GM23338 (cell line): ENCODE measurements around the gene SOHLH2. TPM values are rescaled to one million over a fixed set of nuclear protein-coding genes. Genes with fewer than 3 reads are reported as not detected.

ENCODE experiments used
- ATAC-seq: fragments of 200-7000 bp; cut with Tn5 transposase; 3 replicates; pipeline ENCODE4 v1.9.1; 2020
- DNase-seq: peaks from one replicate; pipeline ENCODE4 v3.0.0-alpha.2; 2015; ENCODE audit warnings: low spot score
- H2AFZ ChIP-seq: fragments of 200-600 bp; sonication (generic); 2 replicates; pipeline ENCODE4 v1.8.0; 2016; ENCODE audit warnings: antibody characterized with exemption, mild to moderate bottlenecking, moderate library complexity
- H3F3A ChIP-seq: fragments of 200-600 bp; sonication (generic); replicated peaks from 2 replicates; pipeline ENCODE4 v1.8.0; 2017; ENCODE audit warnings: antibody characterized with exemption, mixed run types, low read depth
- H3K27ac ChIP-seq: fragments of 200-600 bp; sonication (generic); 2 replicates; pipeline ENCODE4 v1.6.1; 2016; ENCODE audit warnings: low read depth
- H3K27me3 ChIP-seq: fragments of 200-600 bp; sonication (generic); 2 replicates; pipeline ENCODE4 v1.8.0; 2016; ENCODE audit warnings: mild to moderate bottlenecking, mixed run types, moderate library complexity; ENCODE audit not compliant: insufficient read depth
- H3K36me3 ChIP-seq: fragments of 200-600 bp; sonication (generic); 2 replicates; pipeline ENCODE4 v1.8.0; 2016; ENCODE audit warnings: mild to moderate bottlenecking; ENCODE audit not compliant: insufficient read depth
- H3K4me1 ChIP-seq: fragments of 200-600 bp; sonication (generic); 2 replicates; pipeline ENCODE4 v1.8.0; 2016; ENCODE audit warnings: mild to moderate bottlenecking, moderate library complexity; ENCODE audit not compliant: insufficient read depth
- H3K4me2 ChIP-seq: fragments of 200-600 bp; sonication (generic); 2 replicates; pipeline ENCODE4 v1.7.1; 2017; ENCODE audit warnings: mixed run types
- H3K4me3 ChIP-seq: fragments of 200-600 bp; sonication (generic); 2 replicates; pipeline ENCODE4 v1.6.1; 2016; ENCODE audit warnings: mixed run types
- H3K79me2 ChIP-seq: fragments of 200-600 bp; sonication (generic); replicated peaks from 2 replicates; pipeline ENCODE4 v1.8.0; 2017; ENCODE audit warnings: mild to moderate bottlenecking; ENCODE audit not compliant: insufficient read depth
- H3K9me2 ChIP-seq: fragments of 200-600 bp; sonication (generic); 2 replicates; pipeline ENCODE4 v1.8.0; 2017; ENCODE audit not compliant: insufficient read depth
- H4K20me1 ChIP-seq: fragments of 200-600 bp; sonication (generic); replicated peaks from 2 replicates; pipeline ENCODE4 v1.8.0; 2017; ENCODE audit warnings: mild to moderate bottlenecking; ENCODE audit not compliant: insufficient read depth
- H3K27ac Mint-ChIP-seq: 2 replicates; pipeline ENCODE4 v1.8.0; 2020; ENCODE audit warnings: inconsistent platforms, mild to moderate bottlenecking, moderate library complexity, mixed read lengths
- H3K27me3 Mint-ChIP-seq: 3 replicates; pipeline ENCODE4 v1.8.0; 2022; ENCODE audit warnings: low read depth, mild to moderate bottlenecking, moderate library complexity, mixed read lengths, inconsistent platforms; ENCODE audit not compliant: insufficient read depth, poor library complexity
- H3K36me3 Mint-ChIP-seq: 3 replicates; pipeline ENCODE4 v1.8.0; 2021; ENCODE audit warnings: low read depth, mild to moderate bottlenecking, inconsistent platforms, moderate library complexity, mixed read lengths
- H3K4me1 Mint-ChIP-seq: 3 replicates; pipeline ENCODE4 v1.8.0; 2020; ENCODE audit warnings: mild to moderate bottlenecking, inconsistent platforms, mixed read lengths
- H3K4me3 Mint-ChIP-seq: 3 replicates; pipeline ENCODE4 v1.8.0; 2021; ENCODE audit warnings: moderate library complexity, mild to moderate bottlenecking, inconsistent platforms, mixed read lengths
- H3K9me3 Mint-ChIP-seq: 3 replicates; pipeline ENCODE4 v1.8.0; 2020; ENCODE audit warnings: moderate library complexity, mild to moderate bottlenecking, inconsistent platforms, mixed read lengths
- CTCF ChIP-seq, 2 experiments: fragments of 200-600 bp in 1 of 2; sonication (generic) in 1 of 2; conservative IDR thresholded peaks; 2 replicates each; pipeline versions ENCODE4 v1.5.1 to v1.6.1; 2016 to 2017; ENCODE audit warnings: antibody characterized with exemption in 2 of 2, low read depth in 2 of 2, mild to moderate bottlenecking in 2 of 2, moderate library complexity in 1 of 2
- EZH2 ChIP-seq: fragments of 200-600 bp; sonication (generic); IDR thresholded peaks from one replicate; pipeline ENCODE4 v1.8.0; 2017; ENCODE audit warnings: antibody characterized with exemption, mild to moderate bottlenecking, low read depth; ENCODE audit not compliant: unreplicated experiment
- EZH2phosphoT487 ChIP-seq: fragments of 200-600 bp; sonication (generic); IDR thresholded peaks from one replicate; pipeline ENCODE4 v1.8.1; 2018; ENCODE audit warnings: antibody characterized with exemption; ENCODE audit not compliant: unreplicated experiment
- JUNB ChIP-seq: IDR thresholded peaks from one replicate; pipeline ENCODE4 v1.6.1; 2016; ENCODE audit warnings: antibody characterized with exemption; ENCODE audit not compliant: unreplicated experiment
- NANOG ChIP-seq: IDR thresholded peaks from 2 replicates; pipeline ENCODE4 v1.6.1; 2016; ENCODE audit warnings: antibody characterized with exemption, borderline replicate concordance
- POLR2AphosphoS5 ChIP-seq: IDR thresholded peaks from 2 replicates; pipeline ENCODE4 v1.6.1; 2016; ENCODE audit warnings: antibody characterized with exemption, low read depth
- STAT1 ChIP-seq: IDR thresholded peaks from one replicate; pipeline ENCODE4 v1.6.1; 2016; ENCODE audit warnings: antibody characterized with exemption; ENCODE audit not compliant: unreplicated experiment
- ZNF114 ChIP-seq: fragments of 250-450 bp; sonication (Bioruptor Pico); IDR thresholded peaks from 2 replicates; pipeline ENCODE4 v1.5.0; 2020; ENCODE audit warnings: mild to moderate bottlenecking, moderate library complexity
- polyA plus RNA-seq: library from polyadenylated mRNA; unstranded; fragments of >200 nt; fragmentation: Nextera tagmentation; extraction: Ambion mirVana; gene quantifications from 2 replicates; pipeline ENCODE4 v1.2.1, GENCODE V29; 2016
- total RNA-seq: library from RNA; depleted of rRNA; stranded (reverse); fragments of >200 nt; shearing (Covaris generic); gene quantifications from 2 replicates; pipeline ENCODE4 v1.2.3, GENCODE V29; 2014
- TF ChIP-seq, protein P1 (sequence below): IDR thresholded peaks from one replicate; pipeline ENCODE4 v1.6.1; 2018; ENCODE audit warnings: antibody characterized with exemption; ENCODE audit not compliant: unreplicated experiment
- TF ChIP-seq, protein P2 (sequence below): fragments of 250-450 bp; sonication (Bioruptor Pico); IDR thresholded peaks from 2 replicates; pipeline ENCODE4 v1.5.0; 2020; ENCODE audit warnings: mild to moderate bottlenecking, moderate library complexity

The SOHLH2 gene
- total and polyA plus RNA-seq, 2 experiments from 2014 or later = 1.8 to 2.8 TPM

DNA sequence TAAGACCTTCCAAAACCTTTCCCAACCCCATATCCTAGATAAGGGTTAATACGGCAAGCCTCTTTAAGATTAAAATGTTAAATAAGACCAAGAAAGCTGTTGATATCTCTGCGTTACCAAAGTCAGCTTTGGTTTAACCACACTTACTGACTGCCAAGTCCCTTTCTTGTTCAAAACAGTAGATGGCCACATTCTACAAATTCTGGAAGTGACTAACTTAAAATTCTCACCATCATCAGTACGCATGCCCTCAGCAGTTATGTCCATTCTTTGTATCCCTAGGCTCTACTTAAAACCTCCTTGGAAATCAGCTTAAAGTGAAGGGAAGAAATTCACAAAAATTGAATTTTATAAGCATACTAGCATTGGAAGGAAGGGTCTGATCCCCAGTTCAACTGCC, 23.6 kb downstream of the SOHLH2 start (continued):
- TF ChIP-seq, protein P1, sequence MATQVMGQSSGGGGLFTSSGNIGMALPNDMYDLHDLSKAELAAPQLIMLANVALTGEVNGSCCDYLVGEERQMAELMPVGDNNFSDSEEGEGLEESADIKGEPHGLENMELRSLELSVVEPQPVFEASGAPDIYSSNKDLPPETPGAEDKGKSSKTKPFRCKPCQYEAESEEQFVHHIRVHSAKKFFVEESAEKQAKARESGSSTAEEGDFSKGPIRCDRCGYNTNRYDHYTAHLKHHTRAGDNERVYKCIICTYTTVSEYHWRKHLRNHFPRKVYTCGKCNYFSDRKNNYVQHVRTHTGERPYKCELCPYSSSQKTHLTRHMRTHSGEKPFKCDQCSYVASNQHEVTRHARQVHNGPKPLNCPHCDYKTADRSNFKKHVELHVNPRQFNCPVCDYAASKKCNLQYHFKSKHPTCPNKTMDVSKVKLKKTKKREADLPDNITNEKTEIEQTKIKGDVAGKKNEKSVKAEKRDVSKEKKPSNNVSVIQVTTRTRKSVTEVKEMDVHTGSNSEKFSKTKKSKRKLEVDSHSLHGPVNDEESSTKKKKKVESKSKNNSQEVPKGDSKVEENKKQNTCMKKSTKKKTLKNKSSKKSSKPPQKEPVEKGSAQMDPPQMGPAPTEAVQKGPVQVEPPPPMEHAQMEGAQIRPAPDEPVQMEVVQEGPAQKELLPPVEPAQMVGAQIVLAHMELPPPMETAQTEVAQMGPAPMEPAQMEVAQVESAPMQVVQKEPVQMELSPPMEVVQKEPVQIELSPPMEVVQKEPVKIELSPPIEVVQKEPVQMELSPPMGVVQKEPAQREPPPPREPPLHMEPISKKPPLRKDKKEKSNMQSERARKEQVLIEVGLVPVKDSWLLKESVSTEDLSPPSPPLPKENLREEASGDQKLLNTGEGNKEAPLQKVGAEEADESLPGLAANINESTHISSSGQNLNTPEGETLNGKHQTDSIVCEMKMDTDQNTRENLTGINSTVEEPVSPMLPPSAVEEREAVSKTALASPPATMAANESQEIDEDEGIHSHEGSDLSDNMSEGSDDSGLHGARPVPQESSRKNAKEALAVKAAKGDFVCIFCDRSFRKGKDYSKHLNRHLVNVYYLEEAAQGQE = no peak
- TF ChIP-seq CTCF (conservative IDR thresholded peaks at IDR 0.05; ENCODE audit: low read depth in 2 of 2) = no peak; a peak in 1 of 4 replicates

DNA sequence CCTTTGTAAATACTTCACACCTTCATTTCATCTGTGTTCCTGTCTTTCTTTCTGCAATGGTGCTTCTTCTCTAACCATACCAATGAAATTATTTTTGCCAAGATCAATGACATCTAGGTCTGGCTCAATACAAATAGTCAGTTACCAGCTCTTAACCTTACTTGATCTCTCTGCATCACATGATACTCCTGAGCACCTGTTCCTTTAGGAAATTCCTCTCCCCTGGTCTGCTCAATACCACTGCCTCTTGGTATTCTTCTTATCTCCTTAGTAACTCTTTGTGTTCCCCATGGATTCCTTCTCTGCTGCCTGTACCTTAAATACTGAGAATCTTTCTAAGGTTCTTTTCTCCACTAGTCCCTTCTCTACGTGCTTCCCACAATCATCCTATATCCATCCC, 25.9 kb downstream of the SOHLH2 start:
- H3K4me1 Mint-ChIP-seq = peaks cover 10% of the 10 kb centered on the region; the same call in 2 of the 3 replicates
- Histone ChIP-seq H3K9me2 (no peaks in the 10 kb centered on the region; the same call in 1 of the 2 replicates), H2AFZ (no peak overlapping the region)
- no peak for TF ChIP-seq POLR2AphosphoS5
- TF ChIP-seq EZH2phosphoT487 = no peak
- TF ChIP-seq, protein P1 = no peak
- TF ChIP-seq EZH2 = no peak
- no peak for TF ChIP-seq STAT1
- TF ChIP-seq, protein P2, sequence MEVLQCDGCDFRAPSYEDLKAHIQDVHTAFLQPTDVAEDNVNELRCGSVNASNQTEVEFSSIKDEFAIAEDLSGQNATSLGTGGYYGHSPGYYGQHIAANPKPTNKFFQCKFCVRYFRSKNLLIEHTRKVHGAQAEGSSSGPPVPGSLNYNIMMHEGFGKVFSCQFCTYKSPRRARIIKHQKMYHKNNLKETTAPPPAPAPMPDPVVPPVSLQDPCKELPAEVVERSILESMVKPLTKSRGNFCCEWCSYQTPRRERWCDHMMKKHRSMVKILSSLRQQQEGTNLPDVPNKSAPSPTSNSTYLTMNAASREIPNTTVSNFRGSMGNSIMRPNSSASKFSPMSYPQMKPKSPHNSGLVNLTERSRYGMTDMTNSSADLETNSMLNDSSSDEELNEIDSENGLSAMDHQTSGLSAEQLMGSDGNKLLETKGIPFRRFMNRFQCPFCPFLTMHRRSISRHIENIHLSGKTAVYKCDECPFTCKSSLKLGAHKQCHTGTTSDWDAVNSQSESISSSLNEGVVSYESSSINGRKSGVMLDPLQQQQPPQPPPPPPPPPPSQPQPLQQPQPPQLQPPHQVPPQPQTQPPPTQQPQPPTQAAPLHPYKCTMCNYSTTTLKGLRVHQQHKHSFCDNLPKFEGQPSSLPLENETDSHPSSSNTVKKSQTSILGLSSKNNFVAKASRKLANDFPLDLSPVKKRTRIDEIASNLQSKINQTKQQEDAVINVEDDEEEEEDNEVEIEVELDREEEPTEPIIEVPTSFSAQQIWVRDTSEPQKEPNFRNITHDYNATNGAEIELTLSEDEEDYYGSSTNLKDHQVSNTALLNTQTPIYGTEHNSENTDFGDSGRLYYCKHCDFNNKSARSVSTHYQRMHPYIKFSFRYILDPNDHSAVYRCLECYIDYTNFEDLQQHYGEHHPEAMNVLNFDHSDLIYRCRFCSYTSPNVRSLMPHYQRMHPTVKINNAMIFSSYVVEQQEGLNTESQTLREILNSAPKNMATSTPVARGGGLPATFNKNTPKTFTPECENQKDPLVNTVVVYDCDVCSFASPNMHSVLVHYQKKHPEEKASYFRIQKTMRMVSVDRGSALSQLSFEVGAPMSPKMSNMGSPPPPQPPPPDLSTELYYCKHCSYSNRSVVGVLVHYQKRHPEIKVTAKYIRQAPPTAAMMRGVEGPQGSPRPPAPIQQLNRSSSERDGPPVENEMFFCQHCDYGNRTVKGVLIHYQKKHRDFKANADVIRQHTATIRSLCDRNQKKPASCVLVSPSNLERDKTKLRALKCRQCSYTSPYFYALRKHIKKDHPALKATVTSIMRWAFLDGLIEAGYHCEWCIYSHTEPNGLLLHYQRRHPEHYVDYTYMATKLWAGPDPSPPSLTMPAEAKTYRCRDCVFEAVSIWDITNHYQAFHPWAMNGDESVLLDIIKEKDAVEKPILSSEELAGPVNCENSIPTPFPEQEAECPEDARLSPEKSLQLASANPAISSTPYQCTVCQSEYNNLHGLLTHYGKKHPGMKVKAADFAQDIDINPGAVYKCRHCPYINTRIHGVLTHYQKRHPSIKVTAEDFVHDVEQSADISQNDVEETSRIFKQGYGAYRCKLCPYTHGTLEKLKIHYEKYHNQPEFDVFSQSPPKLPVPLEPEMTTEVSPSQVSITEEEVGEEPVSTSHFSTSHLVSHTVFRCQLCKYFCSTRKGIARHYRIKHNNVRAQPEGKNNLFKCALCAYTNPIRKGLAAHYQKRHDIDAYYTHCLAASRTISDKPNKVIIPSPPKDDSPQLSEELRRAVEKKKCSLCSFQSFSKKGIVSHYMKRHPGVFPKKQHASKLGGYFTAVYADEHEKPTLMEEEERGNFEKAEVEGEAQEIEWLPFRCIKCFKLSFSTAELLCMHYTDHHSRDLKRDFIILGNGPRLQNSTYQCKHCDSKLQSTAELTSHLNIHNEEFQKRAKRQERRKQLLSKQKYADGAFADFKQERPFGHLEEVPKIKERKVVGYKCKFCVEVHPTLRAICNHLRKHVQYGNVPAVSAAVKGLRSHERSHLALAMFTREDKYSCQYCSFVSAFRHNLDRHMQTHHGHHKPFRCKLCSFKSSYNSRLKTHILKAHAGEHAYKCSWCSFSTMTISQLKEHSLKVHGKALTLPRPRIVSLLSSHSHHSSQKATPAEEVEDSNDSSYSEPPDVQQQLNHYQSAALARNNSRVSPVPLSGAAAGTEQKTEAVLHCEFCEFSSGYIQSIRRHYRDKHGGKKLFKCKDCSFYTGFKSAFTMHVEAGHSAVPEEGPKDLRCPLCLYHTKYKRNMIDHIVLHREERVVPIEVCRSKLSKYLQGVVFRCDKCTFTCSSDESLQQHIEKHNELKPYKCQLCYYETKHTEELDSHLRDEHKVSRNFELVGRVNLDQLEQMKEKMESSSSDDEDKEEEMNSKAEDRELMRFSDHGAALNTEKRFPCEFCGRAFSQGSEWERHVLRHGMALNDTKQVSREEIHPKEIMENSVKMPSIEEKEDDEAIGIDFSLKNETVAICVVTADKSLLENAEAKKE = no peak
- TF ChIP-seq ZNF114 = no peak
- TF ChIP-seq NANOG = no peak
- TF ChIP-seq JUNB = no peak

More for the DNA sequence above, 25.9 kb downstream of the SOHLH2 start:
- H4K20me1 ChIP-seq = no peaks in the 10 kb centered on the region
- H3K4me2 ChIP-seq = no peak overlapping the region
- no peak for DNase-seq
- no peaks in the 10 kb centered on the region for H3K27me3 ChIP-seq
- H3K36me3 Mint-ChIP-seq = no peaks in the 10 kb centered on the region
- H3K36me3 ChIP-seq = no peaks in the 10 kb centered on the region
- H3K27ac ChIP-seq = no peak overlapping the region
- no peak overlapping the region for H3K4me3 Mint-ChIP-seq
- no peaks in the 10 kb centered on the region for H3F3A ChIP-seq
- no peak for ATAC-seq
- H3K27me3 Mint-ChIP-seq = peaks cover 4% of the 10 kb centered on the region
- H3K4me1 ChIP-seq = peaks cover 19% of the 10 kb centered on the region
- H3K27ac Mint-ChIP-seq = no peak overlapping the region
- no peak overlapping the region for H3K4me3 ChIP-seq
- H3K9me3 Mint-ChIP-seq = no peaks in the 10 kb centered on the region; the same call in 2 of the 3 replicates
- H3K79me2 ChIP-seq = no peaks in the 10 kb centered on the region
